Central memory CD4-positive, alpha-beta T cell (primary cell): ENCODE data around the gene ONECUT2.

Experiments used
- DNase-seq: peaks from one replicate; pipeline ENCODE4 v3.0.0; 2022

Gene ONECUT2

GRCh38 chr18:57431467-57432080 lies 3.6 kb upstream of the ONECUT2 start:
- no peak for DNase-seq

- DNase-seq: no peak
Measured at GRCh38 chr18:57432140-57432539, 3.0 kb upstream of the ONECUT2 start.

GRCh38 chr18:57432751-57433400 lies 2.3 kb upstream of the ONECUT2 start:
- no peak for DNase-seq

GRCh38 chr18:57433482-57433881 lies 1.7 kb upstream of the ONECUT2 start:
- no peak for DNase-seq

- DNase-seq: no peak
Measured at GRCh38 chr18:57433934-57434535, 1.1 kb upstream of the ONECUT2 start.

GRCh38 chr18:57435846-57436190 lies 644 bp downstream of the ONECUT2 start:
- DNase-seq: no peak

DNA sequence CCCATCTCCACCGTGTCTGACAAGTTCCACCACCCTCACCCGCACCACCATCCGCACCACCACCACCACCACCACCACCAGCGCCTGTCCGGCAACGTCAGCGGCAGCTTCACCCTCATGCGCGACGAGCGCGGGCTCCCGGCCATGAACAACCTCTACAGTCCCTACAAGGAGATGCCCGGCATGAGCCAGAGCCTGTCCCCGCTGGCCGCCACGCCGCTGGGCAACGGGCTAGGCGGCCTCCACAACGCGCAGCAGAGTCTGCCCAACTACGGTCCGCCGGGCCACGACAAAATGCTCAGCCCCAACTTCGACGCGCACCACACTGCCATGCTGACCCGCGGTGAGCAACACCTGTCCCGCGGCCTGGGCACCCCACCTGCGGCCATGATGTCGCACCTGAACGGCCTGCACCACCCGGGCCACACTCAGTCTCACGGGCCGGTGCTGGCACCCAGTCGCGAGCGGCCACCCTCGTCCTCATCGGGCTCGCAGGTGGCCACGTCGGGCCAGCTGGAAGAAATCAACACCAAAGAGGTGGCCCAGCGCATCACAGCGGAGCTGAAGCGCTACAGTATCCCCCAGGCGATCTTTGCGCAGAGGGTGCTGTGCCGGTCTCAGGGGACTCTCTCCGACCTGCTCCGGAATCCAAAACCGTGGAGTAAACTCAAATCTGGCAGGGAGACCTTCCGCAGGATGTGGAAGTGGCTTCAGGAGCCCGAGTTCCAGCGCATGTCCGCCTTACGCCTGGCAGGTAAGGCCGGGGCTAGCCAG lies 1.2 kb downstream of the ONECUT2 start:
- no peak for DNase-seq

DNA sequence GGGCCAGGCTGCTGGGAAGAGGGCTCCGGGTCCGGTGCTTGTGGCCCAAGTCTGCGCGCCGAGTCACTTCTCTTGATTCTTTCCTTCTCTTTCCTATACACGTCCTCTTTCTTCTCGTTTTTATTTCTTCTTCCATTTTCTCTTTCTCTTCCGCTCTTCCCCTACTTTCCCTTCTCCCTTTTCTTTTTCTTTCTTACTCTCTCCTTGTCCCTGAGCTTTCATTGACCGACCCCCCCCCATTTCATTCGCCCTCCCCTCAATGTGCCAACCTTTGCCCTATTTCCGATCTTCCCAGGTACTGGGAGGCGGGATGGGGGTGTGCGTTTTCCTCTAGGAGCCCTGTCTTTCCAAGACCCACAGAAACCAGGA lies 1.8 kb downstream of the ONECUT2 start:
- DNase-seq: no peak

DNA sequence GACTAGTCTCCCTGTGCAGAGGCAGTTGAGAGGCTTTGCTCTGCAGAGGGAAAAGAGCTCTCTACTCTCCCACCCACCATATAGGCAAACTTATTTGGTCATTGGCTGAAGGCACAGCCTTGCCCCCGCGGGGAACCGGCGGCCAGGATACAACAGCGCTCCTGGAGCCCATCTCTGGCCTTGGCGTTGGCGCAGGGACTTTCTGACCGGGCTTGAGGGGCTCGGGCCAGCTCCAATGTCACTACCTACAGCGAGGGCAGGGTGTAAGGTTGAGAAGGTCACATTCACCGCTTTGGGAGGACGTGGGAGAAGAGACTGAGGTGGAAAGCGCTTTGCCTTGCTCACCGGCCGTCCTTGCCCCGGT lies 2.2 kb downstream of the ONECUT2 start:
- no peak for DNase-seq

GRCh38 chr18:57437766-57438671 lies 2.8 kb downstream of the ONECUT2 start:
- no peak for DNase-seq

DNA sequence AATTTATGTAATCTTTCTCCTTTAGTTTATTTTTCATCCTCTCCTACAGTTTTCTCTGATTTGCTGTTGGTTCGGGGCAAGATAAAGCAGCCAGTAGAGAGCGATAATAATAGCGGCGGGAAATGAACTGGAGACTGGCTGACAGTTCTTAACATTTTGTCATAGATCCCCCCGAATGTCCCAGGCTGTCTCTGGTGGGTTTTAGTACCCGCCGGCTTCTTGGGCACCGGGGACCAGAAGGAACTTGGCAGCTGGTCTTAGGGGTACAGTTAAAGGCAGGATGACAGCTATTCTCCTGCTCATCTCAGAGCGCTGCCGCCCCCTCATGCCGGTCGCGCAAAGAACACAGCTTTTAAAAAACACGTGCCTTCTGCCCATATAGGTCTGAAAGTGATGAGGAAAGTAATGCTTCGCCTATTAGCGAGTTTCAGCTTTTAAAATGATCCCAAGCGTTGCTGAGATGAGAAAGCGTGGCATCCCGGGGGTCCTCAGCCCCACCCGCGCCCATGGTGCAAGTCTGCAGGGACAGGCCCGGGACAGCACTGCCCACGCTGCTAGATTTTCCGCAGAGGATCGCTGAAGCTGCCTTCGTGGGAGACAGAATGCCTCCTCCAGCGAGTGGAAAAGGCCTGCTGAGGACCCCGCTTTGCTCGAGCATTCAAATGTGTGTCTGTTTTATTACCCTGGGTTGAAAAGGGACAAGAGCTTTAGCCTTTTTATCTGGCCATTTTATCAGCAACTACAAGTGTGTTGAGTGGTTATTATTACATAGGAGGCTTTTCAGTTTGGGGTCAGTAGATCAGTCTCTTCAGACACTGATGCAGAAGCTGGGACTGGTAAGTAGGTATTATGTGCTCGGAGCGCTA lies 3.8 kb downstream of the ONECUT2 start:
- no peak for DNase-seq

DNA sequence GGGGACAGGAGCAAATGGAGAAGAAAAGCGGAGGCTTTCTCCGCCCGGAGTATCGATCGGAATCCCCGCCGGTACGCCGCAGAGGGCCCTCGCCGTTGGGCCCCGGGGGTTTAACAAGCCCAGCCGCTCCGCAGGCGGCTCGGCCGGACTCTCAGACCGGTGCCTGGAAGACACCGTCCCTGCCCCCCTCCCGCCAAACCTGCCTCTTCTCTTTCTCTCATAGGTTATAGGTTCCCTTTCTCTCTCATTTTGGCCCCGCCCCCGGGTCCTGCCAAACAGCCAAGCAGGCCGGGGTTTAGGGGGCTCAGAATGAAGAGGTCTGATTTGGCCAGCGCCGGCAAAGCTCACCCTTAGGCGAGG lies 4.4 kb downstream of the ONECUT2 start:
- DNase-seq: no peak

DNA sequence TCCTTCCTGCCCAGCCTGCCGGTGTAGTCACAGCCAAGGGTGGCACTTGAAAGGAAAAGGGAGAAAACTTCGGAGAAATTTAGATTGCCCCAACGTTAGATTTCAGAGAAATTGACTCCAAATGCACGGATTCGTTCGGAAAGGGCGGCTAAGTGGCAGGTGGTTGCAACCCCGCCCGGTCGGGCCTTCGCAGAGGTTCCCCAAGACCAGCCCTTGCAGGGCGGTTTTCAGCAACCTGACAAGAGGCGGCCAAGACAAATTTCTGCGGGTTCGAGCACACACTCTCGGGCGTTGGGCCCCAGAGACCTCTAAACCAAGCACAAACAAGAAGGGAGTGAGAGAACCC lies 4.8 kb downstream of the ONECUT2 start:
- DNase-seq: no peak

DNA sequence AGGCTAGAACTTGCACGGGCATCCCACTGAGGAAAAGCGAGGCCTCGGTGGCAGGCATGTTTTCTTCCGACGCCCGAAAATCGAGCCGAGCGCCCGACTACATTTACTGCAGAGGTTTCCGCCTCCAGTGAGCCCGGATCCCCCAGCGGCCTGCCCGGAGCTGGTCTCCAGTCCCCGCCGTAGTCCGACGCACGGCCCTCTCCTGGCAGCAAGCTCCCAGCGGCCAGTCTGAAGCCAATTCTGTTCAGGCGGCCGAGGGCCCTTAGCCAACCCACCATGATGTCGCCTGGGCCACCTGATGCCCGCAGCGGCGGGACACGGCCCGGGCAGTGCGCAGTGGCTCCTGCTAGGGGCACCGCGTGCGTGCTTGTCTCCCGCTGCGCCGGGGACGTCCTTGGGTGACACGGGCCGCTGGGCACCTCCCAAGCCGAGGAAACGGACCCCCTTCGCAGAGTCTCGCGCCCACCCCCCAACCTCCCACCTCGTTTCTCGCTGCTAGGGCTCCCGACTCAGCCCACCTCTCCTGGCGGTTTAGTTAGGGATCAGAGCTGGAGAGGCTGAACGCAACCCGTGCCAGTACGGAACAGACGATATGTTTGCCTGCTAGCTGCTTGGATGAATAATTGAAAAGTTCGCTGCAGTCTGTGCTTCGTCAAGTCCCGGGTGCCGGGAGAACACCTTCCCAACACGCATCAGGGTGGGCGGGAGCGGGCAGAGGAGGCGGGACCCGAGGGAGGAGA lies 5.3 kb downstream of the ONECUT2 start:
- DNase-seq: no peak

DNA sequence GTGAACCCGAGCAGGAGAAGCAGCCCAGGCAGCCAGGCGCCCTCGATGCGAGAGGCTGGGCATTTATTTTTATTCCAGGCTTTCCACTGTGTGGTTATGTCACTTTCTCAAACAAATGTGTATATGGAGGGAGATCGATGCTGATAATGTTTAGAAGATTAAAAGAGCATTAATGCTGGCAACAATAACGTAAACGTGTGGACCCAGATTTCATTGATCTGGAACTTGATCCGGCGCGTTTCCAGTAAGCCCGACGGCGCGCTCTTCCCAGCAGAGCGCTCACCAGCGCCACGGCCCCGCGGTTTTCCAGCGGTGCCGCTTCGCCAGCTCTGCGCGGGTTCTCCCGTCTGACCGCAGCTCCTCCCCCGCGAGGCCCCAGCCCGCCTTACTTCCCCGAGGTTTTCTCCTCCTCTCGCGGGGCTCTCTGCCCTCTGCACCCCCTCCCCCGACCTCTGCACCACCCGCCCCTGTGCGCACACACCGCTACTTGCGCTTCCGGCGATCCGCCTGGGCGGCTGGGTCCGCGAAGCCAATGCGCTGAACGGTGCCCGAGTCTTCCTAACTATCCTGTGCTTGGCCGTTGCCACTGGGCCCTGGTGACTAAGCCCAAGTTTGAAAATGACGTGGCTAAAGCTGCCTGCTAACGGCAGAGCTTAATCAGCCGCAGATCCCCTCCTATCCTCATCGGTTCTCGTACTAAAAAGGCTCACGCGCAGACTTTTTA lies 6.1 kb downstream of the ONECUT2 start:
- no peak for DNase-seq

GRCh38 chr18:57443247-57443646 lies 8.1 kb downstream of the ONECUT2 start:
- no peak for DNase-seq

GRCh38 chr18:57443702-57444101 lies 8.5 kb downstream of the ONECUT2 start:
- no peak for DNase-seq

- no peak for DNase-seq
Measured at GRCh38 chr18:57444301-57444759, 9.2 kb downstream of the ONECUT2 start.

DNA sequence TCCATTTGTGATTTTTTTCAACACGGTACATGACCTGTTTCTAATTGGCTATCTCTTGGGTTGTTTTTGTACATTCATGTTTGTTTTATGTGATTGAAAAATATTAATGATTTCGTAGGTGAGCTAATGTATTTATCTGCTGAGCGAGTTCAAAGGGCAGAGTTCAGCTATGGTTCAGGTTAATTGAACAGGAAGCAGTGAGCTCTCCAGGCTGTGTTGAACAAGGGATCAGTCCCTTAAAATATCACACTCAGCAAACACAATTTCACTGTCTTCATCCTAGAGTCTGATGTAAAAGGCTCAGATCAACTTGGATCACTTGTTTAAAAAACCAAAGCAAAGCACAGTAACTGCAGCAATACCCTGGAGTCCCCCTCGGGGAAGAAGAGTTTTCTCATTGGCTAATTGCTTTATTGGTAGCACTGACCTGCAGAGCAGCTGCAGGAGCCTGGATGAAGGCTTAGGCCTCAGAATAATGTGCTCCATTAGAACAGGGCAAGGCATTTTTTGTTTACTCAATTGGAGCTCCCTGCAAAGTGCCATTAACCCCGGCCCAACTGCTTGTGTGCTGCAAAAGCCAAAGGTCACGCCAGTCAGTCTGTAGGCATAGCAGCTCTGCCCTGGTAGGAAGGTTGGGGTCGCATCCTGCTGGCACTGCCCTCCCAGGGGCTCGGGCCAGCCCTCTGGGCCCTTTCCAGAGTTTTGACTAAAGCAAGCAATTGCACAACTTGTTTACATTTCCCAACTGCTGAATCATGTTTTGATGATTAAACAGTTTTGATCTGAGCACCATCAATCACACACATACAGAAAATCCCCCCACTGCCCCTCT lies 10.5 kb downstream of the ONECUT2 start:
- DNase-seq: no peak

GRCh38 chr18:57446322-57446721 lies 11.1 kb downstream of the ONECUT2 start:
- DNase-seq: no peak
